SJSA1 (cell line): ENCODE measurements around the gene ZC3H12A. TPM values are rescaled to one million over a fixed set of nuclear protein-coding genes. Genes with fewer than 3 reads are reported as not detected.
"Not testable (repeated sequence)": the region's sequence is repeated elsewhere in the genome, so short reads cannot be mapped to it uniquely, and the experiment has no call there.

Experiments
- DNase-seq, 2 experiments: peaks; one replicate each; pipeline ENCODE4 v3.0.0-alpha.2; 2015 to 2020; ENCODE audit warnings: low spot score in 2 of 2, low read depth in 1 of 2
- H3K27ac ChIP-seq: fragments of 250-450 bp; sonication (Bioruptor Pico); 2 replicates; pipeline ENCODE4 v1.5.1; 2020; ENCODE audit warnings: mild to moderate bottlenecking, moderate library complexity
- H3K27me3 ChIP-seq: fragments of 250-450 bp; sonication (Bioruptor Pico); replicated peaks from 2 replicates; pipeline ENCODE4 v1.5.1; 2020; ENCODE audit warnings: mild to moderate bottlenecking, moderate library complexity
- H3K36me3 ChIP-seq: fragments of 250-450 bp; sonication (Bioruptor Pico); 2 replicates; pipeline ENCODE4 v1.5.1; 2020; ENCODE audit warnings: mild to moderate bottlenecking
- H3K4me1 ChIP-seq: fragments of 250-450 bp; sonication (Bioruptor Pico); replicated peaks from 2 replicates; pipeline ENCODE4 v1.6.1; 2021; ENCODE audit warnings: mild to moderate bottlenecking
- H3K4me3 ChIP-seq: fragments of 250-450 bp; sonication (Bioruptor Pico); 2 replicates; pipeline ENCODE4 v1.5.1; 2020; ENCODE audit warnings: mild to moderate bottlenecking
- H3K9me3 ChIP-seq: fragments of 250-450 bp; sonication (Bioruptor Pico); replicated peaks from 2 replicates; pipeline ENCODE4 v1.5.1; 2020; ENCODE audit warnings: mild to moderate bottlenecking
- total RNA-seq: library from RNA; depleted of rRNA; stranded (reverse); fragments of >200 nt; shearing (Covaris generic); gene quantifications from 2 replicates; pipeline ENCODE4 v1.2.3, GENCODE V29; 2014

The ZC3H12A gene
- total RNA-seq, 1 experiment from 2014 or later = 7.1 TPM

- no peak for DNase-seq
- Histone ChIP-seq H3K36me3 (peaks cover 59% of the 10 kb centered on the region), H3K9me3 (no peaks in the 10 kb centered on the region), H3K27ac (no peak overlapping the region), H3K27me3 (no peaks in the 10 kb centered on the region), H3K4me1 (peaks cover 12% of the 10 kb centered on the region), H3K4me3 (no peak overlapping the region)
Observed at GRCh38 chr1:37484325-37485051, 10.1 kb downstream of the ZC3H12A start.

- Histone ChIP-seq H3K27me3 (no peaks in the 10 kb centered on the region), H3K27ac (no peak overlapping the region), H3K9me3 (no peaks in the 10 kb centered on the region), H3K4me3 (no peak overlapping the region), H3K36me3 (peaks cover 54% of the 10 kb centered on the region), H3K4me1 (peaks cover 4% of the 10 kb centered on the region)
- DNase-seq = no peak
Observed at GRCh38 chr1:37485902-37486679, 11.7 kb downstream of the ZC3H12A start.

GRCh38 chr1:37486680-37487618 is 12.6 kb downstream of the ZC3H12A start:
- DNase-seq = peak; percentile 65 to 76
- no peak overlapping the region for H3K4me3 ChIP-seq
- H3K27ac ChIP-seq = no peak overlapping the region
- H3K4me1 ChIP-seq = peaks cover 4% of the 10 kb centered on the region
- no peaks in the 10 kb centered on the region for H3K27me3 ChIP-seq
- no peaks in the 10 kb centered on the region for H3K9me3 ChIP-seq
- H3K36me3 ChIP-seq = peaks cover 49% of the 10 kb centered on the region

GRCh38 chr1:37487619-37487984 is 13.2 kb downstream of the ZC3H12A start:
- no peaks in the 10 kb centered on the region for H3K9me3 ChIP-seq

GRCh38 chr1:37493336-37494098 is 19.1 kb downstream of the ZC3H12A start:
- Histone ChIP-seq H3K9me3 (no peaks in the 10 kb centered on the region), H3K27me3 (no peaks in the 10 kb centered on the region), H3K4me3 (no peak overlapping the region), H3K27ac (no peak overlapping the region), H3K36me3 (peaks cover 46% of the 10 kb centered on the region), H3K4me1 (no peaks in the 10 kb centered on the region; the same call in 1 of the 2 replicates)
- no peak for DNase-seq

More at GRCh38 chr1:37487619-37487984, 13.2 kb downstream of the ZC3H12A start:
- DNase-seq = no peak
- H3K36me3 ChIP-seq = peaks cover 44% of the 10 kb centered on the region
- H3K27me3 ChIP-seq = no peaks in the 10 kb centered on the region
- no peak overlapping the region for H3K4me3 ChIP-seq
- peaks cover 4% of the 10 kb centered on the region for H3K4me1 ChIP-seq
- H3K27ac ChIP-seq = no peak overlapping the region

GRCh38 chr1:37495875-37496274 is 21.5 kb downstream of the ZC3H12A start:
- no peak for DNase-seq
- Histone ChIP-seq H3K9me3 (no peaks in the 10 kb centered on the region), H3K4me3 (no peak overlapping the region), H3K27me3 (no peaks in the 10 kb centered on the region), H3K4me1 (peaks cover 10% of the 10 kb centered on the region), H3K27ac (no peak overlapping the region), H3K36me3 (peaks cover 52% of the 10 kb centered on the region)

GRCh38 chr1:37497832-37498231 is 23.5 kb downstream of the ZC3H12A start:
- no peak for DNase-seq
- Histone ChIP-seq H3K4me3 (no peak overlapping the region), H3K36me3 (peaks cover 57% of the 10 kb centered on the region), H3K9me3 (no peaks in the 10 kb centered on the region), H3K27me3 (no peaks in the 10 kb centered on the region), H3K27ac (no peak overlapping the region), H3K4me1 (peaks cover 10% of the 10 kb centered on the region)

GRCh38 chr1:37498872-37499617 is 24.7 kb downstream of the ZC3H12A start:
- Histone ChIP-seq H3K27ac (peak overlapping the region; percentile 8; the same call in 1 of the 2 replicates), H3K4me1 (peaks cover 10% of the 10 kb centered on the region), H3K36me3 (peaks cover 50% of the 10 kb centered on the region), H3K9me3 (no peaks in the 10 kb centered on the region), H3K4me3 (no peak overlapping the region), H3K27me3 (no peaks in the 10 kb centered on the region)
- peak in 1 of 2 experiments; percentile 63 for DNase-seq

- no peak overlapping the region for H3K27ac ChIP-seq
- H3K4me1 ChIP-seq = peaks cover 10% of the 10 kb centered on the region
- H3K4me3 ChIP-seq = no peak overlapping the region
- peaks cover 59% of the 10 kb centered on the region for H3K36me3 ChIP-seq
- no peaks in the 10 kb centered on the region for H3K9me3 ChIP-seq
- DNase-seq = no peak
- H3K27me3 ChIP-seq = no peaks in the 10 kb centered on the region
Observed at GRCh38 chr1:37501661-37502060, 27.3 kb downstream of the ZC3H12A start.

- no peaks in the 10 kb centered on the region for H3K27me3 ChIP-seq
- no peak for DNase-seq
- H3K36me3 ChIP-seq = peaks cover 63% of the 10 kb centered on the region
- no peak overlapping the region for H3K4me3 ChIP-seq
- no peaks in the 10 kb centered on the region for H3K9me3 ChIP-seq
- H3K27ac ChIP-seq = no peak overlapping the region
- peaks cover 10% of the 10 kb centered on the region for H3K4me1 ChIP-seq
Observed at GRCh38 chr1:37502104-37502503, 27.7 kb downstream of the ZC3H12A start.

GRCh38 chr1:37502791-37503190 is 28.4 kb downstream of the ZC3H12A start:
- not testable (repeated sequence) for H3K27ac ChIP-seq, H3K27me3 ChIP-seq, H3K4me3 ChIP-seq, H3K9me3 ChIP-seq, DNase-seq, H3K4me1 ChIP-seq
- peaks cover 66% of the 10 kb centered on the region for H3K36me3 ChIP-seq

GRCh38 chr1:37506740-37507139 is 32.4 kb downstream of the ZC3H12A start:
- Histone ChIP-seq H3K4me1 (no peaks in the 10 kb centered on the region), H3K27ac (no peak overlapping the region), H3K36me3 (peaks cover 54% of the 10 kb centered on the region), H3K9me3 (no peaks in the 10 kb centered on the region), H3K4me3 (no peak overlapping the region), H3K27me3 (no peaks in the 10 kb centered on the region)
- DNase-seq = no peak
